Cardiac fibroblast (primary cell): ENCODE data around the gene SAMD8.
A peak's percentile ranks its signal among the peaks of the same experiment; 100 is the strongest.
"Not testable (repeated sequence)": the region's sequence is repeated elsewhere in the genome, so short reads cannot be mapped to it uniquely, and the experiment has no call there.

Source experiments
- DNase-seq, 2 donors: peaks; one replicate each; pipeline versions ENCODE4 v3.0.0 to v3.0.0-alpha.2; 2010; ENCODE audit warnings: low read depth in 2 of 2
- H3K4me3 ChIP-seq, 2 donors: replicated peaks in 1 of 2; 1 replicate in 1 of 2; 2 replicates in 1 of 2; pipeline ENCODE4 v1.5.1; 2011; ENCODE audit warnings: low read depth in 2 of 2, low read length in 2 of 2, mild to moderate bottlenecking in 2 of 2, moderate library complexity in 1 of 2
- TF ChIP-seq, protein P1 (sequence below): IDR thresholded peaks from one replicate; pipeline ENCODE4 v1.5.1; 2011; ENCODE audit warnings: low read depth, mild to moderate bottlenecking, low read length, inconsistent platforms

Gene SAMD8

DNA sequence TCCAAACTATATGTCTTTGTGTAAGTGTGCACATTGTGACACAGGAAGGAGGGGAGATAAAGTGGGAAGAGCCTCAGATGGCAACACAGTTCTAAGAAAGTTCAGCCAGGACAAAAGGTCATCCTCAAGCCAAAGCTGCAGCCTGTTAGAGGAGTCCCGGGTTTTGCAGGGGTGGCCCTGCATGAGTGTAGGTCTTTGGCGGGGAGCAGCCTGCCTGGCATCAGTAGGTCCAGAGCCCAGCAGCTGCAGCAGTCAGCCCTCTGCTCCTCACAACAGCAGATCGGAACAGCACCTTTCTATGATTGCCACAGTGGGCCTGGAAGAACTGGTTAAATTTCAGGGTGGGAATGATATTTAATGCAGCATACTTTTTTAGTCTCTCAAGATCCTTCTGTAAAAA, 85.6 kb downstream of the SAMD8 start:
- no peak for DNase-seq
- TF ChIP-seq, protein P1, sequence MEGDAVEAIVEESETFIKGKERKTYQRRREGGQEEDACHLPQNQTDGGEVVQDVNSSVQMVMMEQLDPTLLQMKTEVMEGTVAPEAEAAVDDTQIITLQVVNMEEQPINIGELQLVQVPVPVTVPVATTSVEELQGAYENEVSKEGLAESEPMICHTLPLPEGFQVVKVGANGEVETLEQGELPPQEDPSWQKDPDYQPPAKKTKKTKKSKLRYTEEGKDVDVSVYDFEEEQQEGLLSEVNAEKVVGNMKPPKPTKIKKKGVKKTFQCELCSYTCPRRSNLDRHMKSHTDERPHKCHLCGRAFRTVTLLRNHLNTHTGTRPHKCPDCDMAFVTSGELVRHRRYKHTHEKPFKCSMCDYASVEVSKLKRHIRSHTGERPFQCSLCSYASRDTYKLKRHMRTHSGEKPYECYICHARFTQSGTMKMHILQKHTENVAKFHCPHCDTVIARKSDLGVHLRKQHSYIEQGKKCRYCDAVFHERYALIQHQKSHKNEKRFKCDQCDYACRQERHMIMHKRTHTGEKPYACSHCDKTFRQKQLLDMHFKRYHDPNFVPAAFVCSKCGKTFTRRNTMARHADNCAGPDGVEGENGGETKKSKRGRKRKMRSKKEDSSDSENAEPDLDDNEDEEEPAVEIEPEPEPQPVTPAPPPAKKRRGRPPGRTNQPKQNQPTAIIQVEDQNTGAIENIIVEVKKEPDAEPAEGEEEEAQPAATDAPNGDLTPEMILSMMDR, result no peak

DNA sequence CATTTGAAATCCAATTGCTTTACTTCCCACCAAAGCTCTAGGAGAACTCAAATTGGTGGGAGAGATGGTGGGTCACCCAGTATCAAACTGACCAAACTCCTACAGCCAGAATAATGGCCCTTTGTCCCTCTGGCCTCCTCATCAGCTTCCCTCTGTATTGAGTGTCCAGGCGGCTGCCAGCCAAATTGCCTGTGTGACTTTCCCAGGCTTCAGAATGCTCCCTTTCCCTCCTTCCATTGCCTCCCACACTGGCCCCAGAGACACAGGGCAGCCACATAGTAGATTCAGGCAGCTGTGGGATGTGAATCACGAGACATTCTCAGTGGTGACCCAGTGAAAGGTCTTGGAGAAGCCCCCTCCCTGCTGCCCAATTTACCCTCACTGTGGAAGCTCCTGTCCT, 86.5 kb downstream of the SAMD8 start:
- H3K4me3 ChIP-seq, result no peak overlapping the region
- DNase-seq, result no peak
- TF ChIP-seq, protein P1, result no peak

More for the DNA sequence above, 85.6 kb downstream of the SAMD8 start:
- H3K4me3 ChIP-seq, result no peak overlapping the region

DNA sequence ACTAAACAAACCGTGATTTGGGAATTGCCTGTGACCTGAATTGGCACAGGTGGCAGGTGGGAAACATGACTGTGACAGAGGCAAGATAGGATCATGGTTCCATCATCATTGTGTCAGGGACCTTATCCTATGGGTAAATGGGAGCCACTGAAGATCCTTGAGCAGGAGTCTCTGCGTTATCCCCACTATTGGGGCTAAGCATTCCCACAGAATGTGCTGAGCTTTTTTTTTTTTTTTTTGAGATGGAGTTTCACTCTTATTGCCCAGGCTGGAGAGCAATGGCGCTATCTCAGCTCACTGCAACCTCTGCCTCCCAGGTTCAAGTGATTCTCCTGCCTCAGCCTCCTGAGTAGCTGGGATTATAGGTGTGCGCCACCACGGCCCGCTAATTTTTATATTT, 88.5 kb downstream of the SAMD8 start:
- not testable (repeated sequence) for H3K4me3 ChIP-seq, DNase-seq

DNA sequence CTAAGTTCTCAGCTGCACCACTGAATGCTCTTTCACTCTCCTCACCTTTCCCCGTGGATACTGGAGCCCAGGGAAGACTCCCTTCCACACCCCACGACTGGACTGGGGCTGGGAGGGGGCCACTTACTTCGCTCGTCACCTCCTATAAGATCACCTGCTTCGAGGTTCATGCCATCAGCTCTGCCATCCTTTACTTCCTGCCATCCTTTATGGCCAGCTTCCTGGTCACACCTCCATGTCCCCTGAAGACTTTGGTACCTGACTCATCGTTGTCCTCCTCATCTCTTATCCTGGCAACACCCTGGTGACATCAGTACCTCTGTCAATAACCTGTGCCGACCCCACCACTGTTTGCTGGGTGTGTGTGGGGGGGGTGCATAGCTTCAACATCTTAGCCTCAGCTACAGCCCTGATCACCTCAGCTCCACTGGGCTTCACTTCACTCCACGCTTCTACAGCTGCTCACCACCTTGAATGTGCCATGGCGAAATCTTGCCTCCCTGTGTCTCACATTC, 90.4 kb downstream of the SAMD8 start:
- DNase-seq, result no peak
- no peak overlapping the region for H3K4me3 ChIP-seq
- TF ChIP-seq, protein P1, result no peak

DNA sequence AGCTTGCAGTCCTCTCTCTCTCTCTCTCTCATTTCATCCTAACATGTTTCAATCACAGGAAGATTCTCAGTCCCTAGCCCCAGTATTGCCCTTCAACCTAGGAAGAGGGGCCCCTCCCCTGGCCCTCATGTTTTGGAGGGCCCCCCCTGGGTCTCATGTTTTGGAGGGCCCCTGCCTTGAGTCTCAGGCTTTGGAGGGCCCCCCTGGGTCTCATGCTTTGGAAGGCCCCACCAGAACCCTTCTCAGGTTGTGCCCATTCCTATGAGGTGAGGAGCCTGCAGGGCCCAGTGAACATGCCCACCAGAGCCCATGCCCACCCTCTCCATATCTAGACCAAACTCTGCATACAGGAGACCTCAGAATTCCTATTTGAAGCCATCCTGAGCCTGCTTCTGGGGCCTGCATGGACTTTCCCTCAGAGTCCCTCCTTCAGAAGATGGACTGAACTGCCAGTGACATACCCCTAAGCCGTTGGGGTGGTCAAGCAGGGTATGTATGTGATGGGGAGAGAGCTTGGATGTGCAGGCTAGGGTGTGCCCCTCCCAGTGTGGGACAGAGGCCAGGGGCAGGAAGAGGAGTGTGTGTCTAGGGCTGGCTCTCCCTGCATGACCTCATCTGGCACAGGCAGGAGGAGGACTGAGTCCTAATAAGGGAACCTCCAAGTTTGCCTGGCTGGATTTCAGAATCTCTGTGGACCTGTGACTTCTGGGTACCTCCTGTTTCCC, 91.0 kb downstream of the SAMD8 start:
- DNase-seq, result peak; percentile 75 to 80
- TF ChIP-seq, protein P1, result no peak
- H3K4me3 ChIP-seq, result no peak overlapping the region

DNA sequence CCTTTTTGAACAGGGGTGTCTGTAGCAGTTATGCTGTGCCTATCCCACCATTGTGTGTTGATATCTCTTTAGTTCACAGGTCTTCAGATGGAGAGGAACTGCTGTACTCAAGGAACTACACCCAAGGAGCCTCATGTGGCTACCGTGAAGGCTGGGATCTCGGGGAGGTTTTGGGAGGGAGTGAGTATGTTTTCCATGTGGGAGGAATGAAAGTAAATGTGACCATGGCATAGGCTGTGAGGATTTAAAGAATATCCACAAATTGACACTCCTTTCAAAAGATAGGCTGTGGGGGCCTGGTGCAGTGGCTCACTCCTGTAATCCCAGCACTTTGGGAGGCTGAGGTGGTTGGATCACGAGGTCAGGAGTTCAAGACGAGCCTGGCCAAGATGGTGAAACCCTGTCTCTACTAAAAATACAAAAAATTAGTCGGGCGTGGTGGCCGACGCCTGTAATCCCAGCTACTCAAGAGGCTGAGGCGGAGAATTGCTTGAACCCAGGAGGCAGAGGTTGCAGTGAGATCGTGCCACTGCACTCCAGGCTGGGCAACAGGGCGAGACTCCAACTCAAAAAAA, 91.7 kb downstream of the SAMD8 start:
- not testable (repeated sequence) for DNase-seq

DNA sequence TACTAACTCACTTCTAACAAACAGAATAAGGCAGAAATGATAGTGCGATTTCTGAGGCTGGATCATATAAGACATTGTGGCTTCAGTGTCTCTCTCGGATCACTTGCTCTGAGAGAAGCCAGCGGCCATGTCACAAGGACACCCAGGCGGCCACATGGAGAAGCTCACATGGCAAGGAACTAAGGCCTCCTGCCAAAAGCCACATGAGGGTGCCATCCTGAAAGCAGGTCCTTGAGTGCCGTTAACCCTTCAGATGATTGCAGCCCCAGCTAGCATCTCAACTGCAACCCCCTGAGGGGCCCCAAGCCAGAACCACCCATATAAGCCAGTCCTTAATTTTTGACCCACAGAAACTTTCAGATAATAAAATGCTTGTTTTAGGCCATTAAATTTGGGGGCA, 92.3 kb downstream of the SAMD8 start:
- H3K4me3 ChIP-seq, result no peak overlapping the region
- TF ChIP-seq, protein P1, result no peak
- DNase-seq, result no peak

More for the DNA sequence above, 91.7 kb downstream of the SAMD8 start:
- H3K4me3 ChIP-seq, result not testable (repeated sequence)
